Spinal cord (tissue), 10 donors: ENCODE data around the gene LRRC55. TPM values are rescaled to one million over a fixed set of nuclear protein-coding genes. Genes with fewer than 3 reads are reported as not detected.
A peak's percentile ranks its signal among the peaks of the same experiment; 100 is the strongest.
"Not testable (repeated sequence)": the region's sequence is repeated elsewhere in the genome, so short reads cannot be mapped to it uniquely, and the experiment has no call there.

Source experiments
- DNase-seq, 6 donors: peaks; one replicate each; pipeline versions ENCODE4 v3.0.0 to v3.0.0-alpha.2; 2013 to 2015; ENCODE audit warnings: low spot score in 6 of 6, low read depth in 4 of 6
- H3K27ac ChIP-seq: one replicate; pipeline ENCODE4 v1.5.1; 2013; ENCODE audit warnings: low read depth, low read length, control low read depth
- H3K27me3 ChIP-seq: one replicate; pipeline ENCODE4 v1.6.1; 2013; ENCODE audit warnings: low read length; ENCODE audit not compliant: control insufficient read depth, insufficient read depth
- H3K36me3 ChIP-seq: one replicate; pipeline ENCODE4 v1.6.1; 2013; ENCODE audit warnings: low read length; ENCODE audit not compliant: control insufficient read depth, insufficient read depth
- H3K4me1 ChIP-seq: one replicate; pipeline ENCODE4 v1.6.1; 2013; ENCODE audit warnings: low read length; ENCODE audit not compliant: control insufficient read depth, insufficient read depth
- H3K4me3 ChIP-seq: one replicate; pipeline ENCODE4 v1.5.1; 2013; ENCODE audit warnings: low read depth, low read length, control low read depth
- H3K9me3 ChIP-seq: one replicate; pipeline ENCODE4 v1.6.1; 2013; ENCODE audit warnings: low read length; ENCODE audit not compliant: control insufficient read depth, insufficient read depth
- WGBS: methylation state at CpG from one replicate; pipeline ENCODE4 v1.1.5; 2013; ENCODE audit warnings: missing lambda C conversion rate; ENCODE audit not compliant: insufficient coverage; 5-methylcytosine and 5-hydroxymethylcytosine counted together
- polyA plus RNA-seq, 2 donors: library from polyadenylated mRNA; unstranded; fragments of 120-200 nt; gene quantifications; one replicate each; pipeline ENCODE4 v1.2.1, GENCODE V29; 2013; ENCODE audit not compliant: insufficient read length in 2 of 2
- total RNA-seq, 2 donors: library from RNA; depleted of rRNA in 1 of 2; stranded (reverse); fragments of 120-200 nt in 1 of 2; fragments of >200 nt in 1 of 2; gene quantifications; one replicate each; pipeline versions ENCODE4 v1.2.3 to v1.2.4, GENCODE V29; 2013 to 2014
- donor health status: healthy.

Gene LRRC55
- total and polyA plus RNA-seq, 4 donors, result 8.7 to 39.3 (median 22.6) TPM

DNA sequence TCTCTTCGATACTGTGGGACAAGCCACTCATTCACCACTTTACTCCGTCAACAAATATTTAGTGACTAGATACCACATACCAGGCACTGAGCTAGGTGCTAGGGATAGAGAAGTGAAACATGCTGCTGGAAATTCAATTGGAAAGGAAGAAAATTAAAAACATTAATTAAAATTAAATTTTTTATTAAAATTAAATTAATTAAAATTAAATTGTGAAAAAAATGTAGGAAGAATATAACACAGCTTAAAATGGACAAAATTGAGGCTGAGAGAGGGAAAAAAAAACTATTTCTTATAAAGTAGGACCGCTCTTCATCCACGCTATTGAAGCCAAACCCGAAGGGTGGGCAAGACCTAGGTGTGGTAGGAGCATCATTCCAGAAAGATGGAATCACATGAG lies 23.6 kb upstream of the LRRC55 start:
- DNase-seq, result no peak
- Histone ChIP-seq H3K27ac (no peak overlapping the region), H3K4me3 (no peak overlapping the region), H3K9me3 (no peaks in the 10 kb centered on the region), H3K27me3 (no peaks in the 10 kb centered on the region), H3K36me3 (no peaks in the 10 kb centered on the region), H3K4me1 (peaks cover 4% of the 10 kb centered on the region)
- no CpG with 5 or more reads among the region's 5 CpGs for WGBS

DNA sequence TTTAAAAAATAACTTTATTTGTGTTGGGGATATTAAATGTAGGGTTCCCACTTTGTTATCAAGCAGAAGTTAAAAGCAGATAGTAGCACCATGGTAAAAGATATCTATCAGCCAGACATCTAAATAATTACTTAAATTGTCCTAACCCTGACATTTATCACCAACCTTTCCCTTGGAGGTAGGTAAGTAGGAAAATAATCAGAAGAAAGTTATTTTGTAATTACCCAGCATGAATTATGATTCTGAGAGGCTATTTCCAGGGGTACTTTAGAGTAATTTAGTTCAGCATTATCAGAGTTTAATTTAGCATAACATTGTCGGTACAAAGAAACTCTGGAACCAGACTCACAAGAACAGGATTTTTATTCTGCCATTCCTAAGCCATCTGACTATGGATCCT lies 23.2 kb upstream of the LRRC55 start:
- no CpG with 5 or more reads among the region's 1 CpG for WGBS

DNA sequence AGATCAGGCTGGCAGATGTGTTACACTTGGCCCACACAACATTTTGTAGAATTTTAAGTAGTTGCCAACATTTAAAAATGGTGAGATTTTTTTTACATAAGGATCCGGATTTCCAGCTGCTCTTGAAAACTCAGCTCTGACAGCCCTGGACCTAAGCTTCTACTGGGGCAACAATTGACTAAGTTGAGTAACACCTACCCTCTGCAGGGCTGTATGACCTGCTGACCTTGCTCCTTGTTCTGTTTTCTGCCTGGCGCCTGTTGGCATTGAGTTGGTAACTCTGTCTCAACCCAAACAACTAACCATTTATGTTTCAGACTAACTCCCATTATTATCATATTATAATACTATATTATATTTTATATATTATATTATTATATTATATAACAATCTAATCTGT lies 21.1 kb upstream of the LRRC55 start:
- 92% methylated on average over 1 of the region's 2 CpGs for WGBS
- Histone ChIP-seq H3K4me1 (peaks cover 4% of the 10 kb centered on the region), H3K27ac (no peak overlapping the region), H3K4me3 (no peak overlapping the region), H3K36me3 (no peaks in the 10 kb centered on the region), H3K27me3 (no peaks in the 10 kb centered on the region), H3K9me3 (no peaks in the 10 kb centered on the region)
- no peak for DNase-seq

More for the DNA sequence above, 23.2 kb upstream of the LRRC55 start:
- Histone ChIP-seq H3K27me3 (no peaks in the 10 kb centered on the region), H3K4me3 (no peak overlapping the region), H3K27ac (no peak overlapping the region), H3K36me3 (no peaks in the 10 kb centered on the region), H3K4me1 (peaks cover 4% of the 10 kb centered on the region), H3K9me3 (no peaks in the 10 kb centered on the region)
- DNase-seq, result peak in 1 of 6 donors; percentile 76

DNA sequence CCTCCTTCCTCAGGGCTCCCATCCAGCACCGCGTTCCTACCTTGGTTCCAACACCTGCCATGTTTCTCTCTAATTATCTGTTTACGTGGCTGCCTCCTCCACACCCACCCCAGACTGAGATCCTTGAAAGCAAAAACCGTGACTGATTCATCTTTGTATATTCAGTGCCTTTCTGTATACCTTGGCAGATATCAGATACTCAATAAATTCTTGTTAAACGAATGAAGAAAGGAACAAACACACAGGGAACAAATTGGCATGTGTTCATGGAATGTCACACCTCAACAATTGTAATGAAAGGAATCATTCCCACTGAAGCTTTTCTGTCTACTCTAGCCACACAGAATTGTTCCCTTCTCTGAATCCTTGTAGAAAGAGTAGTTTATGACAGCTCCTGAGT lies 20.4 kb upstream of the LRRC55 start:
- Histone ChIP-seq H3K27ac (no peak overlapping the region), H3K4me3 (no peak overlapping the region), H3K9me3 (no peaks in the 10 kb centered on the region), H3K27me3 (no peaks in the 10 kb centered on the region), H3K4me1 (peaks cover 1% of the 10 kb centered on the region), H3K36me3 (no peaks in the 10 kb centered on the region)
- no peak for DNase-seq
- WGBS, result 77% methylated on average over 3 of the region's 5 CpGs

DNA sequence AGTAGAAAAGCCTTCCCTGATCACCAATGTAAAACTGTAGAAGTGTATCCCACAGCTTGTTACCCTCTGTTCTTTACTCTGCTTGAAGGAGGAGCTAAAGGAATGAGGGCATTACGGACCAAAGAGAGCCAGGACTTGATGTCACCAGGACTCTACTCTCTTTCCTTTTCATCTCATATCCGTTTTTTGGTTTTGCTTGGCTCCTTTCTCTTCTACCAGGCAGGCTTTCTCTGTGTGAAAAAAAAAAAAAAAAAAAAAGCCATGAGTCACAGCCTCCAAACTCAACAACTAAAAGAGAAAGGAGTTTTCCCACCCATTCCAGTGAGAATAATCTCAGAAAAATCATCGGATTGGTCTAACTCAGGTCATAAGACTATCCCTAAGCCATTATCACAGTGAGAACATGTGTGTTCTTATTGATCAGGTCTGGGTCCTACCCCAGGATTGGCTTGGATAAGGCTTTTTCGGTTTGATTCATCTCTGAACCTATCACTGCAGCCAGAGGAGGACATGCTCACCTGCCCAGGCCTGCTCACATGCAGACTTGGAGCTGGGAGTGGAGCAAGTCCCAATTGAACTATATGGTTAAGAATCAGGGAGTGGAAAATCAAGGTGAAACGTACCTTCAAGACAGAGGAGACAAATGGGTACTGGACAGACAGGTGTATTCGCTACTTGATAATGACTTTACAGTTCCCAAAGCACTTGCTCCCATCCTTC lies 19.4 kb upstream of the LRRC55 start:
- 93% methylated on average over 3 of the region's 6 CpGs for WGBS
- Histone ChIP-seq H3K9me3 (no peaks in the 10 kb centered on the region), H3K27me3 (no peaks in the 10 kb centered on the region), H3K36me3 (no peaks in the 10 kb centered on the region), H3K4me1 (no peaks in the 10 kb centered on the region), H3K27ac (no peak overlapping the region), H3K4me3 (no peak overlapping the region)
- no peak for DNase-seq

DNA sequence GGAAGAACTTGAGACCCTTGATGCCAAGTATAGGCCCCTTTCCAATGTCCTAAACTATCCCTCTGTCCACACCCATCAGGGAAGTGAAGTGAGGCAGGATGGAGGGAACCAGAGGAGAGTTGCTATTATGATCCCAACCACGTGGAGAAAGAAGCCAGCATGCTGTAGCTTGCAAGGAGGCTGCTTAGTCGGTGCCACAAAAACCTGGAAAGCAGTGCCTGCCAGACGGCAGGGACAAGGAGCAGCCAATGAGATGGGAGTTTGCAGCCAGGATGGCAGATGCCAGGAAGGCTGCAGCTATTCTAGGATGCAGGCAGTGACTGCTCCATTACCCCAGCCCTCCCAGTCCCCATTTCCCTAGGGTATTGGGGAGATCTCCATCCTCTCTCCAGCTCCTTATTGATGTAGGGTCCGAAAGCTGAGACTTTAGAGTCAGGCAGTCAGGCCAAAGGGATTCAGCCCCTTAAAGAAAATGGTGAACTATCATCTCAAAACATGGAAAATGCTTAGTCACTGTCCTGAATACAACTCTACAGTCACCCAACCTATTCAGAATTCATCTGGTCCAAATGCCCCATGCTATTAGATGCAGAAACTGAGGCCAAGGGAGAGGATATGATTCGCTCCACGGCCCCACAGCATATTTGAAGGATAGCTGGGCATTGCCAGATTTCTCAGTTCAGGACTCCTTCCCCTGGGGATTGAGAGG lies 18.4 kb upstream of the LRRC55 start:
- Histone ChIP-seq H3K4me3 (no peak overlapping the region), H3K27me3 (no peaks in the 10 kb centered on the region), H3K36me3 (no peaks in the 10 kb centered on the region), H3K4me1 (no peaks in the 10 kb centered on the region), H3K27ac (no peak overlapping the region), H3K9me3 (no peaks in the 10 kb centered on the region)
- 48% methylated on average over 5 of the region's 6 CpGs for WGBS
- DNase-seq, result peak in 2 of 6 donors; percentile 39 to 95

DNA sequence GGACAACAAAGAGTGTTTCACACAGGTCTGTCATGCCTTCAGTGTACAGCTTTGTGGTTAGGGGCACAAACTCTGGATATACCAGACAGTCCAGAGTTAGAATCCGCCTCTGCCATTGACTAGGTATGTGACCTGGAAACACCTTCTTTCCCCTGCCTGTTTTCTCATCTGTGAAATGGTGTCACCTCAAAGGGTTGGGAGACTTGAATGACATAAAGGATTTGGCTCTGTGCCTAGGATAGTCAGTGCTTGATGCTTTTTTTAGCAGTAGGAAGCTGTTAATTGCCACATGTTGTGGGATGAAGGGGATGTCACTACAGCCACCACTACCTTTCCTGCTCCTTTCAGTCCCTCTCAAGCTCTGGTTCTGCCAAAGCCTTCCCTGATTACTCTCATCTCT lies 17.4 kb upstream of the LRRC55 start:
- no peaks in the 10 kb centered on the region for H3K36me3 ChIP-seq
- H3K27me3 ChIP-seq, result no peaks in the 10 kb centered on the region
- no peaks in the 10 kb centered on the region for H3K4me1 ChIP-seq
- no CpG with 5 or more reads among the region's 1 CpG for WGBS
- no peak overlapping the region for H3K27ac ChIP-seq
- no peak overlapping the region for H3K4me3 ChIP-seq
- DNase-seq, result no peak
- no peaks in the 10 kb centered on the region for H3K9me3 ChIP-seq

DNA sequence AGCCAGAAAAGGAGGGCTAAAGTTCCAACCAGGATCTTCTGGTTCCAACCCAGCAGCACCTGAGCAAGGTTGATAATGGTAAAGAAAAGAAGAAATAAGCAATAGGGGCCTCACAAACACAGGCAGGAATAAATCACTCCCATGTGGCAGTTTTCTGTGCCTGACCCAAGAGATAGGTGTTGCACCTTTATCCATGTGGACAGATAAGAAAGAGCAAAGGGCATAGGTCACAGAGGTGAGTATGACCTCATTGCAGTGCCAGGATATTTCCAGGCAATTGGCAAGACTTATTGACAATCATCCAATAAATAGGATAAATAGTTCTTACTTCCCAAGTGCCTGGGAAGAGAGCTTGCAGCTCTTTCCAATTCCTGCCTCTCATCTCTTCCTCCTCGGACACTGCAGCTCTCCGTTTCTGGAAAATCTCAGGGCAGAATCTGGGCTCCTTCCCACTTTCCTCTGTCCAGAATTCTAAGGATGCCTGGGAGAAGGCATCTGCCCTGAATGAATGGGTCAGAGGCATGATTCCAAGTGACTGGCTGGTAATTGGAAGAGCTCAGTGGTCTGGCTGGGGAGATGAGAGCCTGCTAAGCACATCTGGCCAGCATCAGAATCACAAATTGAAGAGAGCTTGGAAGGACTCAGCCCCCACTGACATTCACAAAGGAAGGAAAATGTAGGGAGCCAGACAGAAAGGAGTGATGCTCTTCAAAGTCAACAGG lies 14.5 kb upstream of the LRRC55 start:
- peak; percentile 40 to 89 (median 46) for DNase-seq
- Histone ChIP-seq H3K27me3 (no peaks in the 10 kb centered on the region), H3K27ac (no peak overlapping the region), H3K9me3 (peaks cover 2% of the 10 kb centered on the region), H3K4me3 (no peak overlapping the region), H3K36me3 (no peaks in the 10 kb centered on the region), H3K4me1 (no peaks in the 10 kb centered on the region)
- WGBS, result no CpG with 5 or more reads among the region's 2 CpGs

DNA sequence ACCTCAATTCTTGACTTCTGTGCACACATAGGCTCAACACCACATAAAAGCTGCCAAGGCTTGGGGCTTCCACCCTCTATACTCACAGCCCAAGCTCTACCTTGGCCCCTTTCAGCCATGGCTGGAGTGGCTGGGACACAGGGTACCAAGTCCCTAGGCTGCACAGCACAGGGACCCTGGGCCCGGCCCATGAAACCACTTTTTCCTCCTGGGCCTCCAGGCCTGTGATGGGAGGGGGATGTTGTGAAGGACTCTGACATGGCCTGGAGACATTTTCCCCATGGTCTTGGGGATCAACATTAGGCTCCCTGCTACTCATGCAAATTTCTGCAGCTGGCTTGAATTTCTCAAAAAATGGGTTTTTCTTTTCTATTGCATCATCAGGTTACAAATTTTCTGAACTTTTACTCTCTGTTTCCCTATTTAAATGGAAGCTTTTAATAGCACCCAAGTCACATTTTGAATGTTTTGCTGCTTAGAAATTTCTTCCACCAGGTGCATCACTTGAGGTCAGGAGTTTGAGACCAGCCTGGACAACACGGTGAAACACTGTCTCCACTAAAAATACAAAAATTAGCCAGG lies 11.9 kb upstream of the LRRC55 start:
- H3K27me3 ChIP-seq, H3K4me1 ChIP-seq, H3K27ac ChIP-seq, H3K4me3 ChIP-seq, H3K36me3 ChIP-seq, DNase-seq, H3K9me3 ChIP-seq: not testable (repeated sequence)
- WGBS, result 100% methylated on average over 1 of the region's 2 CpGs
